ENCODE data around the gene RHCE.
"Not testable (repeated sequence)": the region's sequence is repeated elsewhere in the genome, so short reads cannot be mapped to it uniquely, and the experiment has no call there.

Gene RHCE

DNA sequence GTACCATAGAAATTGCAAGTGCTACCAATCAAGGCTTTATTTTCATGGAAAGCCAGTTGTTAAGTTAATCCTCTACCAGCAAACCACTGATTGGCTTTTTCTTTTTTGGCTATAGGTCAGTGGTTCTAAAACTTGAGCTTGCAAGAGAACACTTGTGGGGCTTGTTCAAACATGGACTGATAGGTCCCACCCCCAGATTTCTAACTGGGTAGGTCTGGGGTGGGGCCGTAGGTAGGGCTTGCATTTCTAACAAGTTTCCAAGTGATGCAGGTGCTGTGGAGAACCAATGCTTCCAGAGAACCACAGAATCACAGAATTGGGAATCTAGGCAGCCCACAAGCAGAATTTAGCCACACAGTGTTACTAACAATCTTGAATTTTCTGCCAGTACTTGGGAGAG, 36.8 kb downstream of the RHCE start:
- H3K9ac ChIP-seq (ENCODE audit: low read length); H3K36me3 ChIP-seq (ENCODE audit: control insufficient read depth, low read depth, low read length); H3K27me3 ChIP-seq (ENCODE audit: control insufficient read depth, insufficient read depth, low read length); H3K4me1 ChIP-seq (ENCODE audit: control insufficient read depth, low read depth, low read length); H3K4me3 ChIP-seq (ENCODE audit: low read length); H3K27ac ChIP-seq (ENCODE audit: low read length); H3K9me3 ChIP-seq (ENCODE audit: control insufficient read depth, low read depth, low read length): not testable (repeated sequence)

- not testable (repeated sequence) for H3K4me3 ChIP-seq (ENCODE audit: low read length); H3K36me3 ChIP-seq (ENCODE audit: control insufficient read depth, low read depth, low read length); H3K27me3 ChIP-seq (ENCODE audit: control insufficient read depth, insufficient read depth, low read length); H3K27ac ChIP-seq (ENCODE audit: low read length); H3K4me1 ChIP-seq (ENCODE audit: control insufficient read depth, low read depth, low read length); H3K9me3 ChIP-seq (ENCODE audit: control insufficient read depth, low read depth, low read length); H3K9ac ChIP-seq (ENCODE audit: low read length)
Observed at GRCh38 chr1:25383090-25383489, 37.5 kb downstream of the RHCE start.

DNA sequence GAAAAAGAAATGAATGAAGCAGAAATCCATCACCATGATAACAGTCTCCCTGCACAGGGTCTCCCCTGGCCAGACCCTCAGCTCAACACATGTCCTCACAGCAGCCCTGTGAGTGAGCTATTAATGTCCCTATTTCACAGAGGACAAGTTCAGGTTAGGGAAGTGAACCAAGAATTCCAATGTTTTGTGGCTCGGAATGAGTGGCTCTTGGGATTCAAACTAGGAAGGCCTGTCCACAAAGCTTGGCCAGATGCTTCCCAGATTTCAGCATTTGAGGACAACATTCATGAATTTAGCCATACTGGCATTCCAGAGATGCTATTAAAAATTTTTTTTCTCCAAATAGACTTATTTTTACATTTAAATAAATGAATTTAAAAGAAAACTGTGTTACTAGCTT, 38.1 kb downstream of the RHCE start:
- not testable (repeated sequence) for H3K36me3 ChIP-seq (ENCODE audit: control insufficient read depth, low read depth, low read length); H3K9ac ChIP-seq (ENCODE audit: low read length)

GRCh38 chr1:25378367-25378766, 42.3 kb downstream of the RHCE start:
- H3K9ac ChIP-seq (ENCODE audit: low read length); H3K36me3 ChIP-seq (ENCODE audit: control insufficient read depth, low read depth, low read length); H3K27ac ChIP-seq (ENCODE audit: low read length); H3K4me1 ChIP-seq (ENCODE audit: control insufficient read depth, low read depth, low read length); H3K4me3 ChIP-seq (ENCODE audit: low read length); H3K9me3 ChIP-seq (ENCODE audit: control insufficient read depth, low read depth, low read length); H3K27me3 ChIP-seq (ENCODE audit: control insufficient read depth, insufficient read depth, low read length): not testable (repeated sequence)

More for the DNA sequence above, 38.1 kb downstream of the RHCE start:
- not testable (repeated sequence) for H3K4me3 ChIP-seq (ENCODE audit: low read length); H3K4me1 ChIP-seq (ENCODE audit: control insufficient read depth, low read depth, low read length); H3K27me3 ChIP-seq (ENCODE audit: control insufficient read depth, insufficient read depth, low read length); H3K9me3 ChIP-seq (ENCODE audit: control insufficient read depth, low read depth, low read length); H3K27ac ChIP-seq (ENCODE audit: low read length)

GRCh38 chr1:25371757-25372156, 48.9 kb downstream of the RHCE start:
- H3K4me3 ChIP-seq (ENCODE audit: low read length); H3K4me1 ChIP-seq (ENCODE audit: control insufficient read depth, low read depth, low read length); H3K36me3 ChIP-seq (ENCODE audit: control insufficient read depth, low read depth, low read length); H3K9ac ChIP-seq (ENCODE audit: low read length); H3K27ac ChIP-seq (ENCODE audit: low read length); H3K9me3 ChIP-seq (ENCODE audit: control insufficient read depth, low read depth, low read length); H3K27me3 ChIP-seq (ENCODE audit: control insufficient read depth, insufficient read depth, low read length): not testable (repeated sequence)

- H3K9me3 ChIP-seq (ENCODE audit: control insufficient read depth, low read depth, low read length); H3K9ac ChIP-seq (ENCODE audit: low read length); H3K27ac ChIP-seq (ENCODE audit: low read length); H3K4me1 ChIP-seq (ENCODE audit: control insufficient read depth, low read depth, low read length); H3K4me3 ChIP-seq (ENCODE audit: low read length); H3K36me3 ChIP-seq (ENCODE audit: control insufficient read depth, low read depth, low read length); H3K27me3 ChIP-seq (ENCODE audit: control insufficient read depth, insufficient read depth, low read length): not testable (repeated sequence)
Observed at GRCh38 chr1:25369691-25370271, 50.8 kb downstream of the RHCE start.

DNA sequence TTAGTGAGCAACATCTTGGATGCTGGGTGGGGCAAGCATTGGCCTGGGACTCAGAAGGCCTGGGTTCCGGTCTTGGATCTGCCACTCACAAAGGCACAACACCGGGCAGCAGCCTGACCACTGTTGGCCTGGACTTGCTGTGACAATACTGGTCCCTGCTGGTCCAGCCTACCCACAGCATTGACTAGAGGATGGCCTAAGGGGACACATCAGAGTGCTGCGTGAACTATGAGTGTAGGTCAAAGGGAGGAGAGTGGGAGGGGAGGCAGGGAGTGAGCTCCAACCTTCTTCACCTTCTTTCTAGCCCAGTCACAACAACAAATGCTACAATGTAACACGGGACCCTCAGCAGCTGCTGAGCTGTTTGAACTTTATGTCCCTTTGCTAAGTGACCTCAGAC, 51.4 kb downstream of the RHCE start:
- no peaks in the 10 kb centered on the region for H3K36me3 ChIP-seq (ENCODE audit: control insufficient read depth, low read depth, low read length)
- H3K27ac ChIP-seq (ENCODE audit: low read length): no peak overlapping the region
- no peak overlapping the region for H3K4me3 ChIP-seq (ENCODE audit: low read length)
- peaks cover 5% of the 10 kb centered on the region for H3K4me1 ChIP-seq (ENCODE audit: control insufficient read depth, low read depth, low read length)
- no peaks in the 10 kb centered on the region for H3K9me3 ChIP-seq (ENCODE audit: control insufficient read depth, low read depth, low read length)
- no peak overlapping the region for H3K9ac ChIP-seq (ENCODE audit: low read length)
- no peaks in the 10 kb centered on the region for H3K27me3 ChIP-seq (ENCODE audit: control insufficient read depth, insufficient read depth, low read length)

GRCh38 chr1:25362634-25363559, 57.7 kb downstream of the RHCE start:
- H3K27ac ChIP-seq (ENCODE audit: low read length); H3K9me3 ChIP-seq (ENCODE audit: control insufficient read depth, low read depth, low read length); H3K4me1 ChIP-seq (ENCODE audit: control insufficient read depth, low read depth, low read length): not testable (repeated sequence)

GRCh38 chr1:25361901-25362300, 58.7 kb downstream of the RHCE start:
- Histone ChIP-seq H3K27ac (ENCODE audit: low read length) (no peak overlapping the region), H3K4me1 (ENCODE audit: control insufficient read depth, low read depth, low read length) (no peaks in the 10 kb centered on the region), H3K9ac (ENCODE audit: low read length) (no peak overlapping the region), H3K36me3 (ENCODE audit: control insufficient read depth, low read depth, low read length) (peaks cover 24% of the 10 kb centered on the region), H3K9me3 (ENCODE audit: control insufficient read depth, low read depth, low read length) (no peaks in the 10 kb centered on the region), H3K27me3 (ENCODE audit: control insufficient read depth, insufficient read depth, low read length) (no peaks in the 10 kb centered on the region), H3K4me3 (ENCODE audit: low read length) (no peak overlapping the region)

More at GRCh38 chr1:25362634-25363559, 57.7 kb downstream of the RHCE start:
- H3K36me3 ChIP-seq (ENCODE audit: control insufficient read depth, low read depth, low read length): peaks cover 19% of the 10 kb centered on the region
- H3K4me3 ChIP-seq (ENCODE audit: low read length); H3K27me3 ChIP-seq (ENCODE audit: control insufficient read depth, insufficient read depth, low read length); H3K9ac ChIP-seq (ENCODE audit: low read length): not testable (repeated sequence)

GRCh38 chr1:25360596-25361581, 59.7 kb downstream of the RHCE start:
- Histone ChIP-seq H3K4me3 (ENCODE audit: low read length) (no peak overlapping the region), H3K27ac (ENCODE audit: low read length) (no peak overlapping the region), H3K4me1 (ENCODE audit: control insufficient read depth, low read depth, low read length) (no peaks in the 10 kb centered on the region), H3K9ac (ENCODE audit: low read length) (no peak overlapping the region), H3K36me3 (ENCODE audit: control insufficient read depth, low read depth, low read length) (peaks cover 34% of the 10 kb centered on the region), H3K27me3 (ENCODE audit: control insufficient read depth, insufficient read depth, low read length) (no peaks in the 10 kb centered on the region), H3K9me3 (ENCODE audit: control insufficient read depth, low read depth, low read length) (no peaks in the 10 kb centered on the region)

- Histone ChIP-seq H3K9ac (ENCODE audit: low read length) (no peak overlapping the region), H3K36me3 (ENCODE audit: control insufficient read depth, low read depth, low read length) (peaks cover 47% of the 10 kb centered on the region), H3K27ac (ENCODE audit: low read length) (no peak overlapping the region), H3K4me3 (ENCODE audit: low read length) (no peak overlapping the region), H3K4me1 (ENCODE audit: control insufficient read depth, low read depth, low read length) (no peaks in the 10 kb centered on the region), H3K27me3 (ENCODE audit: control insufficient read depth, insufficient read depth, low read length) (no peaks in the 10 kb centered on the region), H3K9me3 (ENCODE audit: control insufficient read depth, low read depth, low read length) (no peaks in the 10 kb centered on the region)
Observed at GRCh38 chr1:25356848-25357247, 63.8 kb downstream of the RHCE start.

Data from iPS-18a (cell line).